Peyer's patch (tissue), 4 donors: ENCODE data around the gene HTT.

Experiments used
- POLR2A ChIP-seq, 2 donors: fragments of 450-650 bp; IDR thresholded peaks; one replicate each; pipeline ENCODE4 v1.5.1; 2017; ENCODE audit warnings: antibody characterized with exemption in 2 of 2, mild to moderate bottlenecking in 2 of 2, moderate library complexity in 2 of 2
- TF ChIP-seq, protein P1 (sequence below), 6 experiments: fragments of 450-650 bp in 4 of 6; fragments of 200-600 bp in 2 of 6; sonication (generic) in 1 of 6; IDR thresholded peaks; one replicate each; pipeline ENCODE4 v1.5.1; 2017 to 2019; ENCODE audit warnings: antibody characterized with exemption in 6 of 6, mild to moderate bottlenecking in 3 of 6, moderate library complexity in 1 of 6

DNA sequence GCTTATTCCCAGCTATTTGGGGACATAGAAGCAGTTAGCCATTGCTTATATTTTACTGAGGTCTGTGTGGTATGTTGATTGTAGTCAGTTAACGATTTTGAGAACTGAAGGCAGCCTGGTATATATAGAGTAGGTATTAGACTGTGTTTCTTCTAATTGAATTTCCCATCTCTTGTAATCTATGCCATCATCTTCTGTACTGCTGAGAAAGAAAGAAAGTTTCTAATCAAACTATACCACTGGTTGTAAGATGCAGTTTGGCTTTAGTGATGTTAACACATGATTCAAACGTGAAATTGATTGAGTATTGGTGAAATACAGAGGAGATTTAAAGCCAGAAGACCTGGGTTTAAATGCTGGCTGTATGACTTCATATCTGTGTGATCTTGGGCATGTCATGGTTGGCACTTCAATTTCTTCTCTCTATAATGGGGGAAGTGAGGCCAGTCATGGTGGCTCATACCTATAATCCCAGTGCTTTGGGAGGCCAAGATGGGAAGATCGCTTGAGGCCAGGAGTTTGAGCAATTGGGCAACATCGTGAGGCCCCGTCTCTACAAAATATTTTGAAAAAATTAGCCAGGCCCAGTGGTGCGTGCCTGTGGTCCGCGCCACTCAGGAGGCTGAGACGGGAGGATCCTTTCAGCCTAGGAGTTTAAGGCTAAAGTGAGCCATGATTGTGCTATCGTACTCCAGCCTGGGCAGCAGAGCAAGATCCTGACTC lies 11.6 kb downstream of the HTT start:
- TF ChIP-seq, protein P1, sequence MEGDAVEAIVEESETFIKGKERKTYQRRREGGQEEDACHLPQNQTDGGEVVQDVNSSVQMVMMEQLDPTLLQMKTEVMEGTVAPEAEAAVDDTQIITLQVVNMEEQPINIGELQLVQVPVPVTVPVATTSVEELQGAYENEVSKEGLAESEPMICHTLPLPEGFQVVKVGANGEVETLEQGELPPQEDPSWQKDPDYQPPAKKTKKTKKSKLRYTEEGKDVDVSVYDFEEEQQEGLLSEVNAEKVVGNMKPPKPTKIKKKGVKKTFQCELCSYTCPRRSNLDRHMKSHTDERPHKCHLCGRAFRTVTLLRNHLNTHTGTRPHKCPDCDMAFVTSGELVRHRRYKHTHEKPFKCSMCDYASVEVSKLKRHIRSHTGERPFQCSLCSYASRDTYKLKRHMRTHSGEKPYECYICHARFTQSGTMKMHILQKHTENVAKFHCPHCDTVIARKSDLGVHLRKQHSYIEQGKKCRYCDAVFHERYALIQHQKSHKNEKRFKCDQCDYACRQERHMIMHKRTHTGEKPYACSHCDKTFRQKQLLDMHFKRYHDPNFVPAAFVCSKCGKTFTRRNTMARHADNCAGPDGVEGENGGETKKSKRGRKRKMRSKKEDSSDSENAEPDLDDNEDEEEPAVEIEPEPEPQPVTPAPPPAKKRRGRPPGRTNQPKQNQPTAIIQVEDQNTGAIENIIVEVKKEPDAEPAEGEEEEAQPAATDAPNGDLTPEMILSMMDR (IDR thresholded peaks at IDR 0.05), result no peak
- no peak for TF ChIP-seq POLR2A (IDR thresholded peaks at IDR 0.05)
